Measurements from ENCODE around the gene SLIT3.

The SLIT3 gene

DNA sequence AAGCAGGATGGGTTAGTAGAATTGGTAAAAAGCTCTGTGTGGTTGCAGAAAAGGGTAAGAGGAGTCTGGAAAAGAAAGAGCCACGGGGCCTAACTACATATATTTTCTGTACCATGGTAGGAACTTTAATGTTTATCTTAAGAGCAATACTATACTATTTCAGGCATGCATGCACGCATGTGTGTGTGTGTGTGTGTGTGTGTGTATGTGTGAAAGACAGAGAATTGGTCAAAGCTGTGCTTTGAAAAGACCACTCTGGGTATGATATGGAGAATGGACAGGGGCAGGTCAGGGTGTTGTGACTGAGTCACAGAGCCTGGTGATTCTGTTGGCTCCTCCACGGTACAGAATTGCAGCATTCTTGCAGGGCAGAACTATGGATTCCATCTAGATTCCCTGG, 339.3 kb downstream of the SLIT3 start:
- ATAC-seq (replicated peaks): no peak
- no peak for DNase-seq
- Mint-ChIP-seq H3K36me3 (no peaks in the 10 kb centered on the region), H3K27me3 (no peaks in the 10 kb centered on the region), H3K4me1 (no peaks in the 10 kb centered on the region), H3K9me3 (no peaks in the 10 kb centered on the region), H3K4me3 (no peak overlapping the region), H3K27ac (no peak overlapping the region)

DNA sequence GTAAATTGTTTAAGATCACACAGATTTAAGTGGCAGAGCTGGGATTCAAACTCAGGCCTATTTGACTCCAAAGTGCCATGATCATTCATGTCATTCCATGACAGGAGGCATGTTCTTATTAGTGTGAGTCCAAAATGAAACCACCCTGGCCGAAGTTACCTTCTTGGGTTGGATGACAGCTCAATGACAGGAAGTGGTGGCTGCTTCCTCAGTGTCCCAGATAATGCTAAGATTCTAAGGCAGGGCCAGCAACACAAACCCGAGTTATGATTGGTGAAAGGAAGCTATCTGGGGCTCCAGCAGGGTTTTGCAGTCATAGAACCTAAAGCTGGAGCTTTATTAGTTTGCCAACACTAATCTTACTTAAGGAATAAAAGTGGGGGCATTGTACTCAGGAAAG, 340.4 kb downstream of the SLIT3 start:
- DNase-seq (no peak), ATAC-seq (replicated peaks) (no peak)
- Mint-ChIP-seq H3K36me3 (no peaks in the 10 kb centered on the region), H3K4me1 (no peaks in the 10 kb centered on the region), H3K27me3 (no peaks in the 10 kb centered on the region), H3K4me3 (no peak overlapping the region), H3K9me3 (no peaks in the 10 kb centered on the region), H3K27ac (no peak overlapping the region)

DNA sequence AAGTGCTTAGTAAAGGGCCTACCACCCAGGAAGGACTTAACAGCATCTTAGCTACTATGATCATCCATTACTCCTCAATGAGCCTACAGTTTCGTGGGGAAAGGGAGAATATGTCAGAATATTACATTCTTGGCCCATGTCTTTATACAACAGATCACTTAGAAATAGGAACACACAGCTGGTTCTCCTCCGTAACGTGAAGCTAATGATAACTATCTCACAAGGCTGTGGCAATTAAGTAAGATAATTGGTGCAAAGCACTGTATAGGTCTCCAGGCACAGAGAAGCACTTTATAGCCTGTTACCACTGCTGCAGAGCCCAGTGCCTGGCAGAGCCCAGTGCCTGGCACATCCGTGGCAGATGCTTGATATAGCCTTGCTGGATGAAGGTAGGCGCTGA, 347.6 kb downstream of the SLIT3 start:
- Mint-ChIP-seq H3K36me3 (no peaks in the 10 kb centered on the region), H3K4me3 (no peak overlapping the region), H3K4me1 (peaks cover 0 to 9% of the 10 kb centered on the region in 2 donors), H3K27ac (no peak overlapping the region), H3K9me3 (peaks cover 0 to 1% of the 10 kb centered on the region in 2 donors), H3K27me3 (peaks cover 2 to 8% of the 10 kb centered on the region in 2 donors)
- ATAC-seq (replicated peaks): no peak
- DNase-seq: no peak

DNA sequence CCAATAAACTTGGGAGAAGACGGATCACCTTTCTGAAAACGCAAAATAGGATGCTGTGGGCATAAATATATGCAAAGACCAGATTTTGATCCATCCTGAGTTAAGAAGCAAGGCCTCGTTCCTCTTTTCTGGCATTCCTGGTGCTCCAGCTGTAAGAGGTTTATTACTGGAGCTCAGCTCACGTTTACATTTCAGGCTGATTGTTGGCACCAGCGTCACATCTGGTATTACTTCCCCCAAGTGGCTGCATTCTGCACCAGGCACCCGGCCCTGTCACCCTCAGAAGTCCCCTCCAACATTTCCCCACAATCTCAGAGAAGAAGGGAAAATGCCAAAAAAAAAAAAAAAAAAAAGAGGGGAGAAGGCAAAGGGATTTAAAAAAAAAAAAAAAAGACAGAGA, 348.7 kb downstream of the SLIT3 start:
- H3K4me3 Mint-ChIP-seq: no peak overlapping the region
- no peak for ATAC-seq (replicated peaks)
- peaks cover 5 to 12% of the 10 kb centered on the region in 2 donors for H3K27me3 Mint-ChIP-seq
- H3K9me3 Mint-ChIP-seq: peaks cover 0 to 1% of the 10 kb centered on the region in 2 donors
- peaks cover 4 to 13% of the 10 kb centered on the region in 2 donors for H3K4me1 Mint-ChIP-seq
- H3K36me3 Mint-ChIP-seq: no peaks in the 10 kb centered on the region
- DNase-seq: no peak
- no peak overlapping the region for H3K27ac Mint-ChIP-seq

DNA sequence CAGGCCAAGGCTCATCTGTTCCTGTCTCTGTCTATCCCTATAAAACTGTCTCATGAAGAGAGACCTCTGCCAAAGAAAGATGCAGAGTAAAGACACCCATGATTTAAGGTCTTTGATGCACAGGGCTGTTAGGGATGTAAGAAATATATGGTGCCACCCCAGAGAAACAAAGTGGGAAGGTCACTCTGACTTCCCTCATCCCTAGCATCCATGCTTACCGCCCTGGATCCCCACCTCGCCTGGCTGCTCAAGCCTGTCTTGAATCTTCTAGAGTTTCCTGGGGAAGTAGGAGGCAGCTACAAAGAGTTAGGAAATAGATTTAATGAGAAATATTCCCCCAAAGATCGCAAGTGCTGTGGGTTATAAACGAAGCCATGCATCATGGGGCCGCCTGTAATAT, 349.2 kb downstream of the SLIT3 start:
- Mint-ChIP-seq H3K36me3 (no peaks in the 10 kb centered on the region), H3K4me1 (peaks cover 6 to 18% of the 10 kb centered on the region in 2 donors), H3K27me3 (peaks cover 5 to 16% of the 10 kb centered on the region in 2 donors), H3K9me3 (peaks cover 0 to 1% of the 10 kb centered on the region in 2 donors), H3K4me3 (no peak overlapping the region), H3K27ac (no peak overlapping the region)
- no peak for DNase-seq
- no peak for ATAC-seq (replicated peaks)

DNA sequence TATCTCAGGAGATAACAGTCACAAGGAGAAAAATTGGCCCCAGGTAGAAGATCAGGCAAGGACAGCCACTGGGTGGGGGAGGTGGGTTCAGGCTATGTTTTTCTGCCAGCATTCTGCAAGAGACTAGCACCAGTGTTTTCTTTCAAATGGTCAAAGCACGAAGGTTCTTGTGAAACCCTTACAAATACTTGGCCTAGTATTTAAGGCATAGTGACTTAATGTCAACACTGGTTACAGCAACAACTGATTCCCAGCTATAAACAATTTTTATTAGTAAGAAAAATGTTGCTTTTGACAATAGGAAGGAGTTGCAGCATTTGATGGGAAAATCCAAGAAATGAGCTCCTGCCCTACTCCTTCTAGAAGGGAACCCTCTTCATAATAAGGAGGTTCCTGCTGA, 349.6 kb downstream of the SLIT3 start:
- H3K36me3 Mint-ChIP-seq: no peaks in the 10 kb centered on the region
- no peak overlapping the region for H3K27ac Mint-ChIP-seq
- H3K9me3 Mint-ChIP-seq: peaks cover 0 to 1% of the 10 kb centered on the region in 2 donors
- ATAC-seq (replicated peaks) (no peak), DNase-seq (no peak)
- no peak overlapping the region for H3K4me3 Mint-ChIP-seq
- H3K27me3 Mint-ChIP-seq: peaks cover 5 to 16% of the 10 kb centered on the region in 2 donors
- peaks cover 6 to 18% of the 10 kb centered on the region in 2 donors for H3K4me1 Mint-ChIP-seq

DNA sequence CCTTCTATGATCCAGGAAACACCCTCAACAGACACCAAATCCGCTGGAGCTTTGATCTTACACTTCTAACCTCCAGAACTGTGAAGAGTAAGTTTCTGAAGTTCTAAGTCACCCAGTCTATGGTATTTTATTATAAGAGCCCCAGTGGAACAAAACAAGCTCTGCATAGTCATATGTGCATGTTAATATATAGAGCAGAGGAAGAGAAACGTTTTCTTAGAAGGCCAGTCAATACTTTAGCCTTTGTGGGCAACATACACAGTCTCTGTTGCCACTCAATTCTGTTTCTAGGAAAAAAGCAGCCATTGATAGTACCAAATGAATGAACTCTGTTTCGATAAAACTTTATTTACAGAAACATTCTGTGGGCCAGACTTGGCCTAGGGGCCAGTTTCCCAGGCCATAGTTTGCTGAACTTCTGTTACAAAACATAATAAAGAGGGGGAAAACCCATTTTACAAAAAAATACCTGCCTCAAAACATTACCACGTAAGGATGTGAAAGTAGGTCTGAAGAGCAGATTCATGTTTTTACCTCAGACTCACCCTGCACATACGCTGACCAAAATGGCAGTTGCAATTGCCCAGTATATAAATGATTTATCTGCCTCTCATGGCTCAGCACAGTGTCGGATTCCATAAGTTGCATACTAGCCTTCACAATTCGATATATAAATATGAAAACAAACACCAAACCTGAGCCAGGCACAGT, 350.5 kb downstream of the SLIT3 start:
- peaks cover 5 to 16% of the 10 kb centered on the region in 2 donors for H3K27me3 Mint-ChIP-seq
- H3K4me3 Mint-ChIP-seq: no peak overlapping the region
- H3K36me3 Mint-ChIP-seq: no peaks in the 10 kb centered on the region
- ATAC-seq (replicated peaks) (peak; percentile 82 to 86), DNase-seq (no peak)
- H3K9me3 Mint-ChIP-seq: peaks cover 0 to 1% of the 10 kb centered on the region in 2 donors
- peaks cover 6 to 18% of the 10 kb centered on the region in 2 donors for H3K4me1 Mint-ChIP-seq
- no peak overlapping the region for H3K27ac Mint-ChIP-seq

DNA sequence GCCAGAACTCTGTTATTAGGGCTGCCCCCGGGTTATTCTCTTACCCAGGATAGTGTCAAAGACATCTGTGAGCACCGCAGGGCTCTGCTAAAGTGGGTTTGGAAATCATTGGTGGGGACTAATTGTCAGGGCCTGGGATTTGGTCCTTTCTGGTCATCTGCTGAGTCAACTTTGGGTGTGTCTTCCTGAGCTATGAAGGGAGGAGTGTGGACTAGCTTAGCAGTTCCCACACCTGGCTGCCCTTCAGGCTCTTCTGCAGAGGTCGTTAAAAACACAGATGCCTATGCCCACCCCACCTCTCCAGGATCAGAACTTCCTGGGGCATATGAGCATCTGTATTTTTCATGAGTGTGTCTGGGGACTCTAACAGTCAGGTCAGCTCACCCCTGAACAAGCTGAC, 352.2 kb downstream of the SLIT3 start:
- H3K4me1 Mint-ChIP-seq: peaks cover 6 to 23% of the 10 kb centered on the region in 2 donors
- H3K36me3 Mint-ChIP-seq: no peaks in the 10 kb centered on the region
- DNase-seq: no peak
- peaks cover 5 to 16% of the 10 kb centered on the region in 2 donors for H3K27me3 Mint-ChIP-seq
- H3K4me3 Mint-ChIP-seq: no peak overlapping the region
- H3K27ac Mint-ChIP-seq: no peak overlapping the region
- ATAC-seq (replicated peaks): no peak
- H3K9me3 Mint-ChIP-seq: peaks cover 0 to 1% of the 10 kb centered on the region in 2 donors

DNA sequence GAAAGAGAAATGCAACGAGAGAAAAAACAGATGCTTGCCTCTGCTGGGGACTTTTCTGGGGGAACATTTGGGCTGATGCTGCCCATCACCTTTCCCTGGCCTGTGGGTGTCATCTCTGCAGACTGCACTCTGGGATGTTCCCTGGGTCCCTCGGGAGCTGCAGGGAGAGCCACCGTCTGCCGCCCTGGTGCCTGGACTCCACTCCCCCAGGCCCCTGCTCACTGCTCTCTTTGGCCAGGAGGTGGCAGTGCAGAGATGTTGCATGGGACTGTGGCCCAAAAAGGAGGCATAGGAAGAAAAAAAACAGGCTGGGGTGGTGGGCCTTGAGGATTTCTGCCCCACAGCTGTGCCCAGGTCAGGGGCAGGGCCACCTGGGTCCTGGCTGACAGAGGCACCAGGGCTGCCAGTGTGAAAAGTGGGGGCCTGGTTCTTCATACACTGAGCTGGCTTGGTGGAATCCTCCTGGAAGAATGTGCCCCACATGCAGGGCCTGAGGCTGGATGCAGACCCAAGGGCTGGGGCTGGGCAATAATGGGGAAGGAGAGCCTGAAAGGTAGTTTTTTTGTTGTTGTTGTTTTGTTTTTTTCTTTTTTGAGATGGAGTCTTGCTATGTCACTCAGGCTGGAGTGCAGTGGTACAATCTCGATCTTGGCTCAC, 353.6 kb downstream of the SLIT3 start:
- DNase-seq (peak; percentile 41), ATAC-seq (replicated peaks) (peak; percentile 55 to 66)
- no peak overlapping the region for H3K4me3 Mint-ChIP-seq
- H3K4me1 Mint-ChIP-seq: peaks cover 6 to 23% of the 10 kb centered on the region in 2 donors
- H3K27ac Mint-ChIP-seq: no peak overlapping the region
- peaks cover 5 to 10% of the 10 kb centered on the region in 2 donors for H3K27me3 Mint-ChIP-seq
- no peaks in the 10 kb centered on the region for H3K9me3 Mint-ChIP-seq
- H3K36me3 Mint-ChIP-seq: no peaks in the 10 kb centered on the region

DNA sequence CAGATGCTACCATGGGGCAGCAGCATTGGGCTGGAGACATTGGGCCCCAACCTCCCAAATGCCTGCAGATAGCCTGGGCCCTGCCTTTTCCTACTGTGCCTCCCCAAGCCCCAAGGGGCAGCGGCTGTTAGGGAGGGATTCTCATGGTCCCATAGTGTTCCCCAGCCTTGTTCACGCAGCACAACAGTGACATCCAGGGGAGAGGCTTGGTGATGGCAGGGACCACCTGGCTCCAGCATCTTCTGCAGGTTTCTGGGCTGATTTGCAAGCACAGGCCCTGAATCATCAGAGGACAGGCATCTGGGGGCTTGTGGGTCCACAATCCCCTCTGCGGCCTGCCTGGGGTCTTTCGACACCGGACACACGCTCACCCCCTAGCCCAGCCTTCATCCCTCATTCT, 354.6 kb downstream of the SLIT3 start:
- Mint-ChIP-seq H3K36me3 (no peaks in the 10 kb centered on the region), H3K4me3 (no peak overlapping the region), H3K4me1 (peaks cover 6 to 23% of the 10 kb centered on the region in 2 donors), H3K9me3 (no peaks in the 10 kb centered on the region), H3K27ac (no peak overlapping the region), H3K27me3 (peaks cover 5 to 8% of the 10 kb centered on the region in 2 donors)
- ATAC-seq (replicated peaks) (no peak), DNase-seq (no peak)

DNA sequence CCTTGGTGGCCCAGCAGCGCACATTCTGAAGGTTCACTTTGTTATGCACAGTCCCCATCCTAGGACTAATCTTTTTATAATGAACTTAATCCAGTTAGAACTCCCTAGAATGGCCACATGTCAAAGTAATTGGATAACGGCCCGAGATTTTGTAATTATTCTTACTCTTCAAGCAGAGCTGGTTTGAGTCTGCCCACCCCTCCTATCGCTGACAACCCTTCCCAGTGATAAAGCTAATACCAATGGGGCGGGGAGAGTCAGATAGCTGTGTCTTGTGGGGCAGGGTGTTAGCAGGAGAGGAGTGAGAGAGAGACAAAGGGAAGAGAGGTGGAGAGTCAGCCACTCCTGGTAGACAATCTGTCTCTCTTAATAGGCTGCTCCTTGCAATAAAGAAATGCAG, 356.9 kb downstream of the SLIT3 start:
- H3K36me3 Mint-ChIP-seq: no peaks in the 10 kb centered on the region
- H3K4me3 Mint-ChIP-seq: no peak overlapping the region
- ATAC-seq (replicated peaks) (no peak), DNase-seq (no peak)
- H3K27ac Mint-ChIP-seq: no peak overlapping the region
- H3K4me1 Mint-ChIP-seq: peaks cover 14 to 22% of the 10 kb centered on the region in 2 donors
- peaks cover 5 to 8% of the 10 kb centered on the region in 2 donors for H3K27me3 Mint-ChIP-seq
- H3K9me3 Mint-ChIP-seq: no peaks in the 10 kb centered on the region

DNA sequence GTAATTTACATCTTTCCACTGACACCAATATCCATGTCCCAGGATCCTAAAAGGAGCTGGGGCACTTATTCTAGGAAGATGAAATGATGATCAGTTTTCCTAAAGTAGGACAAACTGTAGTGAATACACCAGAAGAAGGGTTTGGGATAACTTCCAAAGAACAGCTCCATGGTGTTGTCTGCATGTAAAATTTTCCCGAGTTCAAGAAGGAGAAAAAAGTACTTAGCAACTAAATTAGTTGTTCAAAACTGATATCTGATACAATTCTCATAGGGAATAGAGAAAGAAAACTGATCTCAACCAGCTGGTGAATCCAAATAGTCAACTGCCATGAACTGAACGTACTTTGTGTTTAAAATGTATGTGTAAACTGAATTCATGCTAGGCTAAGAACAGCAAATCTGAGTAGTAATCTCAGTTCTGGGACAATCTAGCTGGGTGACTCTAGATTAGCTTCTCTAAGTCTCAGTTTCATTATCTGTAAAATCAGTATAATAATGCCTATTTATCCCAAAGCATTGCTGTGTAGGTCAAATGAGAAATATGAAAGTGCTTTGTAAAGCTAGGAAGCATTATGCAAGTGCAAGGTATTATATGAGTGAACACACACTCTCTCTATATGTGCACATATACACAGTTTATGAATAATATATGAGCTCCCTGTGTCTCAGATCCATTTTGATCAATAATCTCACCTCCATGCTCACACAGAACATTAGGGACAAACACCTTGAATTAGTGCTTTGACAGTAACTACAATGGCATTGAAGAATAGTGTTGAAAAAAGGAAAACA, 357.7 kb downstream of the SLIT3 start:
- DNase-seq (no peak), ATAC-seq (replicated peaks) (no peak)
- Mint-ChIP-seq H3K36me3 (no peaks in the 10 kb centered on the region), H3K9me3 (no peaks in the 10 kb centered on the region), H3K4me1 (peaks cover 14 to 22% of the 10 kb centered on the region in 2 donors), H3K27ac (no peak overlapping the region), H3K27me3 (peaks cover 3 to 8% of the 10 kb centered on the region in 2 donors), H3K4me3 (no peak overlapping the region)

DNA sequence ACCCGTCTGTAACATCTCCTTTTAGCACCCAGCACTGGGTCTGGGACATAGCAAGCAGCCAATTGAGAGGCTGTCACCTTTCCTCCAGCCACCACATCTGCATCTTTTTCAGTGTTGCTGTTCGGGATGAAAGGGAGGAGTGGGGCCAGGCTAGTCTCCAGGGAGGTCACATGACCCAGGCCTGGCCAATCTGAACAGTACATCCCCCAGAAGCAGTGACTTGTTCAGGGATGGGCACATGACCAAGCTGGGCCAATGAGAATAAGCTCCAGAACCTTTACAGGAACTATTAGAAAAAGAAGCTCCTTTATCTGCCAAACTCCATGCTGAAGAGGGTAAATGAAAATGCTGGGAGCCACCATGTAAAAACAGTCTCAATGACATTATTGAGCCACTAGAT, 359.0 kb downstream of the SLIT3 start:
- H3K27ac Mint-ChIP-seq: no peak overlapping the region
- ATAC-seq (replicated peaks): no peak
- peaks cover 8 to 14% of the 10 kb centered on the region in 2 donors for H3K4me1 Mint-ChIP-seq
- no peaks in the 10 kb centered on the region for H3K36me3 Mint-ChIP-seq
- H3K9me3 Mint-ChIP-seq: peaks cover 0 to 4% of the 10 kb centered on the region in 2 donors
- DNase-seq: no peak
- H3K4me3 Mint-ChIP-seq: no peak overlapping the region
- peaks cover under 1 to 5% of the 10 kb centered on the region in 2 donors for H3K27me3 Mint-ChIP-seq

DNA sequence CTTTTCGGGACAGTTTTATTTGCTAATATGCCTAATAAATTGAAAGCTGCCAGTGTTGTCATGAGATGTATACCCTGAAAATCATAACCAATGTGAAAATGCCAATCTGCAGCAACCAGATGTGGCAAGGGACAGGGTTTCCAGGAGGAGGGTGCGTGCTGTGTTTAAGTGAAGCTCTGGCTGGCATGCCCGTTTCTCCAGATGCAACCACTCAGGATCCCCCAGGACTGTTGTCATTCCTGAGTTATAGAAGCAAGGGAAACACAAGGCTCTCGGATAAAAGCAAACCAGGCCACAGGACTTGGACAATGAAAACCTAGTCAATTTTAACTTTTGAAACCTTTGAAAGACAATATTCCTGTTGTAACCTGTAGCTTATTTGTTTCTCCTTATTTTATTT, 360.2 kb downstream of the SLIT3 start:
- ATAC-seq (replicated peaks): peak in 1 of 2 donors; percentile 7
- no peak for DNase-seq
- Mint-ChIP-seq H3K9me3 (peaks cover 0 to 6% of the 10 kb centered on the region in 2 donors), H3K4me3 (no peak overlapping the region), H3K27me3 (peaks cover 0 to 7% of the 10 kb centered on the region in 2 donors), H3K36me3 (no peaks in the 10 kb centered on the region), H3K27ac (no peak overlapping the region), H3K4me1 (peaks cover 7 to 13% of the 10 kb centered on the region in 2 donors)
